HFF-Myc (cell line): ENCODE measurements around the gene UBE2E1.
"Not testable (repeated sequence)": the region's sequence is repeated elsewhere in the genome, so short reads cannot be mapped to it uniquely, and the experiment has no call there.

Source experiments
- DNase-seq: peaks from one replicate; pipeline ENCODE4 v3.0.0-alpha.2; 2011; ENCODE audit warnings: low read depth; ENCODE audit errors: extremely low read depth
- H3K4me3 ChIP-seq: replicated peaks from 2 replicates; pipeline ENCODE4 v1.5.1; 2011; ENCODE audit warnings: low read depth, mild to moderate bottlenecking, control low read depth, low read length
- TF ChIP-seq, protein P1 (sequence below): IDR thresholded peaks from 2 replicates; pipeline ENCODE4 v1.5.1; 2012; ENCODE audit warnings: mild to moderate bottlenecking, low read depth, low read length, control low read depth; ENCODE audit errors: missing control alignments

UBE2E1 gene

DNA sequence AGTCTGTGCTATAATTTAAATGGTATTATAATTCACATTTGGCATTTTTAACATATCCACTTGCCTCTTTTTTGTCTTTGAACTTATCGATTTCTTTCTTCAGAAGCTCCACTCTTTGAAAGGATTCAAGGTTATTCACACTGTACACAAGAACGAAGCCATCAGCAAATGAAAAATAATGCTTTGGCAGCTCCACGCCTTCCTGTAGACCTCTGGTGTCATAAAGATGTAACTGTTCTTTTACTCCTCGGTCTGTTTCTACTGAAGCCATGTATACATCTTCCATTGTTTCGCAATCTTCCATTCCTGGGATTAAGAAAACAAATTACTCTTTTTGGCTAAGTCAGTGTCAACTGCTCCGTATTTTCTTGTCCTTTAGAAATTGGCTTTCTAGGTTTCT, 95.0 kb downstream of the UBE2E1 start:
- no peak for DNase-seq
- no peak overlapping the region for H3K4me3 ChIP-seq
- TF ChIP-seq, protein P1, sequence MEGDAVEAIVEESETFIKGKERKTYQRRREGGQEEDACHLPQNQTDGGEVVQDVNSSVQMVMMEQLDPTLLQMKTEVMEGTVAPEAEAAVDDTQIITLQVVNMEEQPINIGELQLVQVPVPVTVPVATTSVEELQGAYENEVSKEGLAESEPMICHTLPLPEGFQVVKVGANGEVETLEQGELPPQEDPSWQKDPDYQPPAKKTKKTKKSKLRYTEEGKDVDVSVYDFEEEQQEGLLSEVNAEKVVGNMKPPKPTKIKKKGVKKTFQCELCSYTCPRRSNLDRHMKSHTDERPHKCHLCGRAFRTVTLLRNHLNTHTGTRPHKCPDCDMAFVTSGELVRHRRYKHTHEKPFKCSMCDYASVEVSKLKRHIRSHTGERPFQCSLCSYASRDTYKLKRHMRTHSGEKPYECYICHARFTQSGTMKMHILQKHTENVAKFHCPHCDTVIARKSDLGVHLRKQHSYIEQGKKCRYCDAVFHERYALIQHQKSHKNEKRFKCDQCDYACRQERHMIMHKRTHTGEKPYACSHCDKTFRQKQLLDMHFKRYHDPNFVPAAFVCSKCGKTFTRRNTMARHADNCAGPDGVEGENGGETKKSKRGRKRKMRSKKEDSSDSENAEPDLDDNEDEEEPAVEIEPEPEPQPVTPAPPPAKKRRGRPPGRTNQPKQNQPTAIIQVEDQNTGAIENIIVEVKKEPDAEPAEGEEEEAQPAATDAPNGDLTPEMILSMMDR = no peak

- DNase-seq = no peak
- no peak overlapping the region for H3K4me3 ChIP-seq
- TF ChIP-seq, protein P1 = no peak
Measured at GRCh38 chr3:23904545-23904944, 98.8 kb downstream of the UBE2E1 start.

DNA sequence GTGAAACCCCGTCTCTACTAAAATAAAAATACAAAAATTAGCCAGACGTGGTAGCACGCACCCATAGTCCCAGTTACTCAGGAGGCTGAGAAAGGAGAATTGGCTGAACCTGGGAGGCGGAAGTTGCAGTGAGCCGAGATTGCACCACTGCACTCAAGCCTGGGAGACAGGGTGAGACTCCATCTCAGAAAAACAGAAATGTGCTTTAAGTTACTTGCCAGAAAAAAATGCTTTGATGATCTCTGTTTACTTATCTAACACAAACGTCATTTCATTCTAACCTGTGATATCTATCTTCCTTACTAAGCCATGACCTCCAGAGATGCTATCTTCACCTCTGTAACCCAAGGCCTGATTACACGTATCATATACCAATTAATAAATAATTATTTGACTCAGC, 103.6 kb downstream of the UBE2E1 start:
- DNase-seq = no peak
- no peak overlapping the region for H3K4me3 ChIP-seq
- TF ChIP-seq, protein P1 = no peak

DNA sequence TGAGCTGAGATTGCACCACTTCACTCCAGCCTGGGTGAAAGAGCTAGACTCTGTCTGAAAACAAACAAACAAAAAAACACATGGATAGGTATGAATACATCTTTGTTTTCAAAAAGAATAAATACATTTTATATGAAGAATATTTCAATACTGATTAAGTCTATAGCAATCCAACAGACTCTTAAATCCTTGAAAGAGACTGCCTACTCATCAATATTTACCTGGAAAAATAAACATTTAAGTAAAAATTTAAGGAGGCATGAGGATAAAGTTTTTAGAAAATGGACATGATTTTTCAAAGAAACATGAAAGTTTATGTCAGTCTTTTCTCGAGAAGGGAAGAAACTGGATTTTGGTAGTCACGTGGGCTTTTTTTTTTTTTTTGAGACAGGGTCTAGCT, 105.6 kb downstream of the UBE2E1 start:
- TF ChIP-seq, protein P1 = no peak
- H3K4me3 ChIP-seq = no peak overlapping the region
- no peak for DNase-seq

GRCh38 chr3:23912335-23912734, 106.6 kb downstream of the UBE2E1 start:
- not testable (repeated sequence) for H3K4me3 ChIP-seq

DNA sequence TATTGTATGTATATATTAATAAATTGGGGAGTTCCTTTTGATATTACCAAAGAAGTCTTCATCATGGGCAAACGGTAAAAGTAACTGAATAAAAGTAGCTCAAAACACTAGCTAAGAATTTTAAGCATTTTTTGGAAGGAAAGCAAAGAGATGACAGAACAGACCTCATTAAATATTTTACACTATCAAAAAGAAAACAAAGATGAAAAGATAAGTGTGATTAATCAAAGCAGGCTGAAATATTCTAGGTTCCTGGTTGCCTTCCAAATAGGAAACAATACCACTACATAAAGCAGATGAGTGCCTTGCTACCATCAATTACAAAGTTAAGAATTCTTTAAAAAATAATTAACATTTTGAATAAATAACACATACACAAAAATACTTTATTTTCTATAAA, 107.4 kb downstream of the UBE2E1 start:
- no peak overlapping the region for H3K4me3 ChIP-seq
- TF ChIP-seq, protein P1 = no peak
- no peak for DNase-seq

More at GRCh38 chr3:23912335-23912734, 106.6 kb downstream of the UBE2E1 start:
- DNase-seq = not testable (repeated sequence)

DNA sequence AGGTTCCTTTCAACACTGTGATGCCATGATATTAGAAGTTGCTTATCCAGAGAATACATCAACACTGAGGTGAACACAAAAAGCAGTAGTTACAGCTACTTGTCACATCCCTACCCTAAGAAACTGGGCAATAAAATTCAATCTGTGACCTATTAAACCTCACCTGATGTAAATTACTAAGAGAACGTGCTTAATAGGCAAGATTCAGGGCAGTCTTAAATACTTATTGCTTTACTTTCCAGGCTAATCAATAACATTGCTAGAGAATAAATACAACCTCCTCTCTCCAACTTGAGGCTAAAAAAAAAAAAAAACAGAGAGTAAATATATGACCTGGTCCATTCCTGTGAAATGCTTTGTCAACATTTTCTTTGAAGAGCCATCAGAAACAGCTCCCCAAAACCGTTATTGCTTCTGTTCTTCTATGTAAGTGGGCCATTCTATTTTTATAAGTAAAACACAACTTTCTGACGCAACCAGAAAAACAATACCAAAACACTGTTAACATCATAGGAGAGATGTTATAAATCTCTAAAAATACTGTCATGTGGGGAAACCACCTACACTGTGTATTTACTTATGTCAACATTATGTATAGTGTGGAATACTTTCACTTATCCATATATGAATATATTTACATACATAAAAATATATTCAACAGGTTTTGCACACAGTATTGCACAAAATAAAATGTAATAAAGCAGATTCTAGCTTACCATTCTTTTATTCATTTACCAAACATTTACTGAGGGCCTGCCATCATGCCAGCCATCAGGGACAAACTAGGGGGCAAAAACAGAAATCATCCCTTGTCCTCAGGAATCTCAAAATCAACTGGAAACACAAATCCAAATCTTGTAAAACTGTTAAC, 108.4 kb downstream of the UBE2E1 start:
- no peak overlapping the region for H3K4me3 ChIP-seq
- TF ChIP-seq, protein P1 = no peak
- no peak for DNase-seq
